HG03342 (cell line): ENCODE results near the gene UPK3A.

Experiments
- ATAC-seq: cut with Tn5 transposase; IDR thresholded peaks from one replicate; pipeline ENCODE4 v1.9.1; 2021; ENCODE audit warnings: mild to moderate bottlenecking, moderate library complexity; ENCODE audit not compliant: unreplicated experiment

The UPK3A gene

GRCh38 chr22:45308391-45308956 is 23.7 kb downstream of the UPK3A start:
- ATAC-seq, result no peak

- no peak for ATAC-seq
Measured at GRCh38 chr22:45308957-45309421, 24.2 kb downstream of the UPK3A start.

- ATAC-seq, result peak; percentile 76
Measured at GRCh38 chr22:45309422-45310227, 24.9 kb downstream of the UPK3A start, which contains the start of gene FAM118A. TSS of gene FAM118A (plus strand) at chr22:45309934. CDS start at chr22:45322380, 12,446 bp downstream.

- no peak for ATAC-seq
Measured at GRCh38 chr22:45310331-45310976, 25.7 kb downstream of the UPK3A start.

GRCh38 chr22:45310977-45311531 is 26.3 kb downstream of the UPK3A start:
- no peak for ATAC-seq

GRCh38 chr22:45312415-45312814 is 27.7 kb downstream of the UPK3A start:
- ATAC-seq, result no peak

- ATAC-seq, result no peak
Measured at GRCh38 chr22:45312856-45313255, 28.1 kb downstream of the UPK3A start.

GRCh38 chr22:45314054-45314721 is 29.4 kb downstream of the UPK3A start:
- no peak for ATAC-seq

GRCh38 chr22:45314786-45315185 is 30.0 kb downstream of the UPK3A start:
- no peak for ATAC-seq

- no peak for ATAC-seq
Measured at GRCh38 chr22:45316796-45317526, 32.2 kb downstream of the UPK3A start.

- no peak for ATAC-seq
Measured at GRCh38 chr22:45317551-45318167, 32.9 kb downstream of the UPK3A start.

GRCh38 chr22:45318168-45318557 is 33.4 kb downstream of the UPK3A start:
- ATAC-seq, result peak; percentile 72

GRCh38 chr22:45318558-45319323 is 34.0 kb downstream of the UPK3A start:
- peak; percentile 25 for ATAC-seq

- no peak for ATAC-seq
Measured at GRCh38 chr22:45319324-45319685, 34.6 kb downstream of the UPK3A start.

- ATAC-seq, result no peak
Measured at GRCh38 chr22:45320357-45320976, 35.7 kb downstream of the UPK3A start.

GRCh38 chr22:45321827-45322226 is 37.1 kb downstream of the UPK3A start:
- ATAC-seq, result no peak

GRCh38 chr22:45322873-45323525 is 38.2 kb downstream of the UPK3A start:
- no peak for ATAC-seq

- ATAC-seq, result no peak
Measured at GRCh38 chr22:45323695-45324094, 38.9 kb downstream of the UPK3A start.
